OCI-M1 (cell line): Measurements from ENCODE around the gene RASL11B.

Experiments used
- DNase-seq: peaks from one replicate; lab custom pipeline; 2025; lab: John Stamatoyannopoulos, UW

RASL11B gene

DNA sequence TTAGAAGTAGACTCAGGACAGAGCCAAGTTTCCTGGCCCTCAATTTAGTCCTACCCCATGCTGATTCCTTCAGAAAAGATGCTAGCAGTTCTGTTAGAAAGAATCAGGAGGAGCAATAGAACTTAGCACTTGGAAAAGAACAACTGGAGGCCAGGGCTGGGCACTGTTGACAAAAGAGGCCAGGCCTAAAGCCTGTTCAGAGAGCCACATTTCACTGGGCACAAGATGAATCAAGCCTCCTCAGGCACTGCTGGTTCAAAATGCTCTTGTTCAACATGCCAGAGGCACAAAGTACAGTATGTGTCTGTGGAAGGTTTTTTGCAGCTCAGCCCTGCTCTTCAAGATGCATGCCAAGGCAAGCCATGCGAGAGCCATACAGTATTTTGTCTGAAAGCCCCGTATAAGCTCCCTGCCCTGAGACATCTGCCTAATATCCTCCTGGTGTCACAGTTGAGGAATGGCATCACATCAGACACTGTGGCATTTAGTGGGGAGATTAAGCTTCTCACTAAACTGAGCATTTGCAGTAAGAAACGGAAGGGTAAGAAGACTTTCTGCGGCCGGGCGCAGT lies 53.7 kb downstream of the RASL11B start:
- no peak for DNase-seq
